ENCODE results near the gene BEAN1.

BEAN1 gene

GRCh38 chr16:66440271-66440802 is 13.2 kb downstream of the BEAN1 start:
- H3K79me2 ChIP-seq (ENCODE audit: control insufficient read depth, low read length), result no peaks in the 10 kb centered on the region
- H3K4me2 ChIP-seq (ENCODE audit: low read length), result no peak overlapping the region
- H3K36me3 ChIP-seq (ENCODE audit: control insufficient read depth, low read length), result no peaks in the 10 kb centered on the region
- no peaks in the 10 kb centered on the region for H3K4me1 ChIP-seq (ENCODE audit: control insufficient read depth, low read length)
- H4K20me1 ChIP-seq (ENCODE audit: control insufficient read depth, insufficient read depth, low read depth, low read length), result no peaks in the 10 kb centered on the region
- TF ChIP-seq CTCF (IDR thresholded peaks at IDR 0.05; ENCODE audit: low read depth, low read length, poor library complexity, severe bottlenecking), result no peak
- TF ChIP-seq EZH2phosphoT487 (IDR thresholded peaks at IDR 0.05; ENCODE audit: borderline replicate concordance, low read length), result no peak
- H3K9me3 ChIP-seq (ENCODE audit: control insufficient read depth, insufficient read depth, low read length), result no peaks in the 10 kb centered on the region
- H3K27me3 ChIP-seq (ENCODE audit: control insufficient read depth, low read length), result 0 out of 2 replicates have a peak, but pooled peaks cover 3% of the 10 kb centered on the region
- no peaks in the 10 kb centered on the region for H3F3A ChIP-seq (ENCODE audit: control insufficient read depth, insufficient read depth)
- no peak overlapping the region for H3K4me3 ChIP-seq (ENCODE audit: low read length)
- H3K27ac ChIP-seq (ENCODE audit: low read depth, low read length), result no peak overlapping the region
- H3K9me2 ChIP-seq (replicated peaks; ENCODE audit: control insufficient read depth, low read length), result no peaks in the 10 kb centered on the region

GRCh38 chr16:66440970-66441369 is 13.9 kb downstream of the BEAN1 start:
- Histone ChIP-seq H3K27ac (ENCODE audit: low read depth, low read length) (no peak overlapping the region), H3K36me3 (ENCODE audit: control insufficient read depth, low read length) (no peaks in the 10 kb centered on the region), H3F3A (ENCODE audit: control insufficient read depth, insufficient read depth) (no peaks in the 10 kb centered on the region), H3K79me2 (ENCODE audit: control insufficient read depth, low read length) (no peaks in the 10 kb centered on the region), H3K9me3 (ENCODE audit: control insufficient read depth, insufficient read depth, low read length) (no peaks in the 10 kb centered on the region), H3K9me2 (replicated peaks; ENCODE audit: control insufficient read depth, low read length) (no peaks in the 10 kb centered on the region), H3K27me3 (ENCODE audit: control insufficient read depth, low read length) (0 out of 2 replicates have a peak, but pooled peaks cover 3% of the 10 kb centered on the region), H3K4me3 (ENCODE audit: low read length) (no peak overlapping the region), H4K20me1 (ENCODE audit: control insufficient read depth, insufficient read depth, low read depth, low read length) (no peaks in the 10 kb centered on the region), H3K4me2 (ENCODE audit: low read length) (no peak overlapping the region), H3K4me1 (ENCODE audit: control insufficient read depth, low read length) (no peaks in the 10 kb centered on the region)
- TF ChIP-seq EZH2phosphoT487 (IDR thresholded peaks at IDR 0.05; ENCODE audit: borderline replicate concordance, low read length) (no peak), CTCF (IDR thresholded peaks at IDR 0.05; ENCODE audit: low read depth, low read length, poor library complexity, severe bottlenecking) (no peak)

GRCh38 chr16:66441586-66442375 is 14.7 kb downstream of the BEAN1 start:
- H3K9me2 ChIP-seq (replicated peaks; ENCODE audit: control insufficient read depth, low read length), result no peaks in the 10 kb centered on the region
- H4K20me1 ChIP-seq (ENCODE audit: control insufficient read depth, insufficient read depth, low read depth, low read length), result no peaks in the 10 kb centered on the region
- no peaks in the 10 kb centered on the region for H3K9me3 ChIP-seq (ENCODE audit: control insufficient read depth, insufficient read depth, low read length)
- no peaks in the 10 kb centered on the region for H3K79me2 ChIP-seq (ENCODE audit: control insufficient read depth, low read length)
- no peak overlapping the region for H3K4me3 ChIP-seq (ENCODE audit: low read length)
- no peaks in the 10 kb centered on the region for H3K4me1 ChIP-seq (ENCODE audit: control insufficient read depth, low read length)
- H3K27ac ChIP-seq (ENCODE audit: low read depth, low read length), result no peak overlapping the region
- TF ChIP-seq CTCF (IDR thresholded peaks at IDR 0.05; ENCODE audit: low read depth, low read length, poor library complexity, severe bottlenecking) (no peak), EZH2phosphoT487 (IDR thresholded peaks at IDR 0.05; ENCODE audit: borderline replicate concordance, low read length) (no peak)
- 0 out of 2 replicates have a peak, but pooled peaks cover 3% of the 10 kb centered on the region for H3K27me3 ChIP-seq (ENCODE audit: control insufficient read depth, low read length)
- no peaks in the 10 kb centered on the region for H3K36me3 ChIP-seq (ENCODE audit: control insufficient read depth, low read length)
- no peaks in the 10 kb centered on the region for H3F3A ChIP-seq (ENCODE audit: control insufficient read depth, insufficient read depth)
- H3K4me2 ChIP-seq (ENCODE audit: low read length), result no peak overlapping the region

Measured in DOHH2 (cell line).